ENCODE results near the gene TM9SF2. TPM values are rescaled to one million over a fixed set of nuclear protein-coding genes. Genes with fewer than 3 reads are reported as not detected.

Gene TM9SF2, protein sequence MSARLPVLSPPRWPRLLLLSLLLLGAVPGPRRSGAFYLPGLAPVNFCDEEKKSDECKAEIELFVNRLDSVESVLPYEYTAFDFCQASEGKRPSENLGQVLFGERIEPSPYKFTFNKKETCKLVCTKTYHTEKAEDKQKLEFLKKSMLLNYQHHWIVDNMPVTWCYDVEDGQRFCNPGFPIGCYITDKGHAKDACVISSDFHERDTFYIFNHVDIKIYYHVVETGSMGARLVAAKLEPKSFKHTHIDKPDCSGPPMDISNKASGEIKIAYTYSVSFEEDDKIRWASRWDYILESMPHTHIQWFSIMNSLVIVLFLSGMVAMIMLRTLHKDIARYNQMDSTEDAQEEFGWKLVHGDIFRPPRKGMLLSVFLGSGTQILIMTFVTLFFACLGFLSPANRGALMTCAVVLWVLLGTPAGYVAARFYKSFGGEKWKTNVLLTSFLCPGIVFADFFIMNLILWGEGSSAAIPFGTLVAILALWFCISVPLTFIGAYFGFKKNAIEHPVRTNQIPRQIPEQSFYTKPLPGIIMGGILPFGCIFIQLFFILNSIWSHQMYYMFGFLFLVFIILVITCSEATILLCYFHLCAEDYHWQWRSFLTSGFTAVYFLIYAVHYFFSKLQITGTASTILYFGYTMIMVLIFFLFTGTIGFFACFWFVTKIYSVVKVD
- polyA plus RNA-seq (2011; rRNA removed), result 88.2 and 114 TPM in 2 replicates
- 14.9 and 18.4 TPM in 2 replicates for polyA plus RNA-seq (2012; cell fraction: cytosol; rRNA removed)
- 18.4 and 28.1 TPM in 2 replicates for polyA plus RNA-seq (2012; cell fraction: nucleus; rRNA removed)
- polyA plus RNA-seq (2017; fragmentation: RNase III; extraction: RNeasy Plus Mini Kit Qiagen cat#74134 plus additional on column Dnase treatment), result 52.5 to 61.4 TPM (median 58.8 TPM) in 3 replicates
- polyA minus RNA-seq (2011; rRNA and poly(A)+ RNA removed), result 51.9 and 52.6 TPM in 2 replicates

DNA sequence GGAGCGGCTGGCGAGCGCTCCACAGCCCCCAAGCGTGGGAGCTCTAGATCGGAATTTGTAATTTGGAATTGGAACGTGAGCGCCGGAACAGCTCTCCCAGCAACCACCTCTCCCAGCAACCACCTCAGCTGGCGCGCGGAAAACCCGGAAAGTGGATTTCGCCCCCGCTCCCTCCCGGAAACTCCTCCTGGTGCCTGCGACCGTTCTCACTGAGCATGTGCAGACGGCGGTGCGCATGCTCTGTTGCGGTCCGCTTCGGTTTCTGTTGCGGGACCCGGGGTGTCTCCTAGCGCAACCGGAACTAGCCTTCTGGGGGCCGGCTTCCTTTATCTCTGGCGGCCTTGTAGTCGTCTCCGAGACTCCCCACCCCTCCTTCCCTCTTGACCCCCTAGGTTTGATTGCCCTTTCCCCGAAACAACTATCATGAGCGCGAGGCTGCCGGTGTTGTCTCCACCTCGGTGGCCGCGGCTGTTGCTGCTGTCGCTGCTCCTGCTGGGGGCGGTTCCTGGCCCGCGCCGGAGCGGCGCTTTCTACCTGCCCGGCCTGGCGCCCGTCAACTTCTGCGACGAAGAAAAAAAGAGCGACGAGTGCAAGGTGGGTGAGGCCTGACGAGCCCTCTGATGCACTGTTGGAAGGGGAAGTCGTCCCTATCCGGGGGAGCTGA is at the start of gene TM9SF2:
TSS of gene TM9SF2 (plus strand) at position 289 of the 664 bp plus-strand sequence. CDS start at position 424, 135 bp downstream.
- H3K4me1 ChIP-seq, result peaks cover 33% of the 10 kb centered on the region
- TF ChIP-seq, protein P1, sequence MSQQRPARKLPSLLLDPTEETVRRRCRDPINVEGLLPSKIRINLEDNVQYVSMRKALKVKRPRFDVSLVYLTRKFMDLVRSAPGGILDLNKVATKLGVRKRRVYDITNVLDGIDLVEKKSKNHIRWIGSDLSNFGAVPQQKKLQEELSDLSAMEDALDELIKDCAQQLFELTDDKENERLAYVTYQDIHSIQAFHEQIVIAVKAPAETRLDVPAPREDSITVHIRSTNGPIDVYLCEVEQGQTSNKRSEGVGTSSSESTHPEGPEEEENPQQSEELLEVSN (IDR thresholded peaks at IDR 0.05; ENCODE audit: borderline replicate concordance, low read depth), result 0 out of 2 replicates have a peak, but pooled peaks have one; percentile 28
- TF ChIP-seq MYC (IDR thresholded peaks at IDR 0.05; ENCODE audit: borderline replicate concordance, low read length), result peak; percentile 65; the same call in 1 of the 2 replicates
- peak; percentile 55; the same call in 1 of the 2 replicates for TF ChIP-seq PHF8 (IDR thresholded peaks at IDR 0.05; ENCODE audit: borderline replicate concordance, low read depth)
- TF ChIP-seq, protein P2, sequence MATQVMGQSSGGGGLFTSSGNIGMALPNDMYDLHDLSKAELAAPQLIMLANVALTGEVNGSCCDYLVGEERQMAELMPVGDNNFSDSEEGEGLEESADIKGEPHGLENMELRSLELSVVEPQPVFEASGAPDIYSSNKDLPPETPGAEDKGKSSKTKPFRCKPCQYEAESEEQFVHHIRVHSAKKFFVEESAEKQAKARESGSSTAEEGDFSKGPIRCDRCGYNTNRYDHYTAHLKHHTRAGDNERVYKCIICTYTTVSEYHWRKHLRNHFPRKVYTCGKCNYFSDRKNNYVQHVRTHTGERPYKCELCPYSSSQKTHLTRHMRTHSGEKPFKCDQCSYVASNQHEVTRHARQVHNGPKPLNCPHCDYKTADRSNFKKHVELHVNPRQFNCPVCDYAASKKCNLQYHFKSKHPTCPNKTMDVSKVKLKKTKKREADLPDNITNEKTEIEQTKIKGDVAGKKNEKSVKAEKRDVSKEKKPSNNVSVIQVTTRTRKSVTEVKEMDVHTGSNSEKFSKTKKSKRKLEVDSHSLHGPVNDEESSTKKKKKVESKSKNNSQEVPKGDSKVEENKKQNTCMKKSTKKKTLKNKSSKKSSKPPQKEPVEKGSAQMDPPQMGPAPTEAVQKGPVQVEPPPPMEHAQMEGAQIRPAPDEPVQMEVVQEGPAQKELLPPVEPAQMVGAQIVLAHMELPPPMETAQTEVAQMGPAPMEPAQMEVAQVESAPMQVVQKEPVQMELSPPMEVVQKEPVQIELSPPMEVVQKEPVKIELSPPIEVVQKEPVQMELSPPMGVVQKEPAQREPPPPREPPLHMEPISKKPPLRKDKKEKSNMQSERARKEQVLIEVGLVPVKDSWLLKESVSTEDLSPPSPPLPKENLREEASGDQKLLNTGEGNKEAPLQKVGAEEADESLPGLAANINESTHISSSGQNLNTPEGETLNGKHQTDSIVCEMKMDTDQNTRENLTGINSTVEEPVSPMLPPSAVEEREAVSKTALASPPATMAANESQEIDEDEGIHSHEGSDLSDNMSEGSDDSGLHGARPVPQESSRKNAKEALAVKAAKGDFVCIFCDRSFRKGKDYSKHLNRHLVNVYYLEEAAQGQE (IDR thresholded peaks at IDR 0.05), result no peak
- TF ChIP-seq, protein P3, sequence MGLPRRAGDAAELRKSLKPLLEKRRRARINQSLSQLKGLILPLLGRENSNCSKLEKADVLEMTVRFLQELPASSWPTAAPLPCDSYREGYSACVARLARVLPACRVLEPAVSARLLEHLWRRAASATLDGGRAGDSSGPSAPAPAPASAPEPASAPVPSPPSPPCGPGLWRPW (IDR thresholded peaks at IDR 0.05), result no peak
- peak in 1 of 2 experiments; percentile 64; a peak in 2 of 5 replicates for TF ChIP-seq JUN (IDR thresholded peaks at IDR 0.05)
- no peak for TF ChIP-seq RARB (CRISPR knock-in tag; IDR thresholded peaks at IDR 0.05)
- peak; percentile 31; the same call in 1 of the 2 replicates for TF ChIP-seq BHLHE40 (IDR thresholded peaks at IDR 0.05; ENCODE audit: low read depth, low read length)
- TF ChIP-seq FOSB (CRISPR knock-in tag; IDR thresholded peaks at IDR 0.05), result no peak
- TF ChIP-seq POLR2A (IDR thresholded peaks at IDR 0.05; ENCODE audit: low read length), result peak; percentile 45
- TF ChIP-seq, protein P4, sequence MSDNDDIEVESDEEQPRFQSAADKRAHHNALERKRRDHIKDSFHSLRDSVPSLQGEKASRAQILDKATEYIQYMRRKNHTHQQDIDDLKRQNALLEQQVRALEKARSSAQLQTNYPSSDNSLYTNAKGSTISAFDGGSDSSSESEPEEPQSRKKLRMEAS (IDR thresholded peaks at IDR 0.05), result peak; percentile 74; the same call in 1 of the 2 replicates
- TF ChIP-seq, protein P5, sequence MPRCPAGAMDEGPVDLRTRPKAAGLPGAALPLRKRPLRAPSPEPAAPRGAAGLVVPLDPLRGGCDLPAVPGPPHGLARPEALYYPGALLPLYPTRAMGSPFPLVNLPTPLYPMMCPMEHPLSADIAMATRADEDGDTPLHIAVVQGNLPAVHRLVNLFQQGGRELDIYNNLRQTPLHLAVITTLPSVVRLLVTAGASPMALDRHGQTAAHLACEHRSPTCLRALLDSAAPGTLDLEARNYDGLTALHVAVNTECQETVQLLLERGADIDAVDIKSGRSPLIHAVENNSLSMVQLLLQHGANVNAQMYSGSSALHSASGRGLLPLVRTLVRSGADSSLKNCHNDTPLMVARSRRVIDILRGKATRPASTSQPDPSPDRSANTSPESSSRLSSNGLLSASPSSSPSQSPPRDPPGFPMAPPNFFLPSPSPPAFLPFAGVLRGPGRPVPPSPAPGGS (IDR thresholded peaks at IDR 0.05), result 0 out of 3 replicates have a peak, but pooled peaks have one; percentile 42
- FAIRE-seq (no peak), ATAC-seq (peak; percentile 77 to 81), DNase-seq (ENCODE audit: low read depth in 1 of 2, low spot score in 1 of 2) (peak; percentile 87 to 95)
- ChIA-PET CTCF (interaction anchor here (0.8 to 1.4 kb wide), 3 partner anchors 53 to 232 kb away, joined by 3 to 4 read pairs (median 4); no protein-coding TSS in a partner anchor), POLR2A (interaction anchor here (0.8 kb wide), 1 partner anchor 48 kb away, joined by 3 read pairs; no protein-coding TSS in a partner anchor)
- peak within 1 kb of the TSS; percentile 92 for H3K4me3 ChIP-seq
- no peaks in the 10 kb centered on the region for H3K9me3 ChIP-seq
- 0% methylated on average over 19 of the region's 55 CpGs for WGBS (ENCODE audit: missing lambda C conversion rate)
- peak within 1 kb of the TSS; percentile 90 to 95 for H3K27ac ChIP-seq
- H3K4me2 ChIP-seq, result peak within 1 kb of the TSS; percentile 97

DNA sequence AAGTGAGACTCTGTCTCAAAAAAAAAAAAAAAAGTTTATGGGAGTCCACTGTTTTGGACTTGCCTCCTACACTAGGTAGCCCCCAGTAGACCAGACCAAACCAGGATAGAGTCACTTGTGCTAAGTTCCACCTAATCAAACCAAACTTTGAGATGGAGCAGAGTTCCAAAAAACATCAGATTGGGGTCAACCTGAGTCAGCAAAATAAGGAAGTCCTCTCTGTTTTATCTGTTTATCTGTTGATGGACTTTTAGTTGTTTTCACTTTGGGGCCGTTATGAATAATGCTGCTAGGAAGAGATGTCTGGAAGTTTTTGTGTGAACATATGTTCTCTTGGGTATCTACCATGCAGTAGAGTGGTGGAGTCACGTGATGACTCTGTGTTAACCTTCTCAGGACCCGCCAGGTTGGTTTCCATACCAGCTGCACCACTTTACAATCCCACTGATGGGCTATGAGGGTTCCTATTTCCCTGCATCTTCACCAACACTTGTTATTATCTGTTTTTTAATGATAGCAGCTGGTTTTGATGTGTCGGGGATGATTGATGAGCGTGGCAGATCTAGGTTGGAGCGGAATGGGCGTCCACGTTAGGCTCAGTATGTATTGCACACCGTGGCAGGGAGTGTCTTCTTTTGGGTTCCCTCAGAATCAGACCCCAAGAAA is 46.6 kb upstream of the TM9SF2 start:
- TF ChIP-seq ZSCAN20 (CRISPR knock-in tag; IDR thresholded peaks at IDR 0.05) (no peak), MAFK (IDR thresholded peaks at IDR 0.05; ENCODE audit: partially characterized antibody) (peak; percentile 77), ZC3H11A (IDR thresholded peaks at IDR 0.05) (no peak)
- ATAC-seq, result no peak
- Histone ChIP-seq H3K9me3 (no peaks in the 10 kb centered on the region), H3K4me3 (no peak overlapping the region), H3K27ac (no peak overlapping the region), H3K4me1 (no peaks in the 10 kb centered on the region), H3K4me2 (no peak overlapping the region)
- ChIA-PET CTCF (no interaction called here), POLR2A (no interaction called here)
- DNase-seq (ENCODE audit: low read depth in 1 of 2, low spot score in 1 of 2), result no peak
- 66% methylated on average over 9 of the region's 9 CpGs for WGBS (ENCODE audit: missing lambda C conversion rate)
- no peak for FAIRE-seq
